Activated naive CD8-positive, alpha-beta T cell treated with anti-CD3 and anti-CD28 coated beads for 36 hours (primary cell): ENCODE data around the gene RAP1B. TPM values are rescaled to one million over a fixed set of nuclear protein-coding genes. Genes with fewer than 3 reads are reported as not detected.
"Not testable (repeated sequence)": the region's sequence is repeated elsewhere in the genome, so short reads cannot be mapped to it uniquely, and the experiment has no call there.

ENCODE experiments used
- DNase-seq: peaks from one replicate; pipeline ENCODE4 v3.0.0; 2021
- H3K27ac Mint-ChIP-seq: one replicate; pipeline ENCODE4 v1.8.0; 2022; ENCODE audit warnings: mild to moderate bottlenecking, moderate library complexity, mixed read lengths
- H3K27me3 Mint-ChIP-seq: one replicate; pipeline ENCODE4 v1.8.0; 2022; ENCODE audit warnings: mild to moderate bottlenecking, mixed read lengths
- H3K36me3 Mint-ChIP-seq: one replicate; pipeline ENCODE4 v1.8.0; 2021; ENCODE audit warnings: mild to moderate bottlenecking, mixed read lengths
- H3K4me1 Mint-ChIP-seq: one replicate; pipeline ENCODE4 v1.8.0; 2021; ENCODE audit warnings: mixed read lengths
- H3K4me3 Mint-ChIP-seq: one replicate; pipeline ENCODE4 v1.8.0; 2022; ENCODE audit warnings: mild to moderate bottlenecking, moderate library complexity, mixed read lengths
- H3K9me3 Mint-ChIP-seq: one replicate; pipeline ENCODE4 v1.8.0; 2022; ENCODE audit warnings: mixed read lengths
- total RNA-seq, 2 experiments: library from RNA; stranded (reverse); gene quantifications; one replicate each; pipeline ENCODE4 v1.2.3, GENCODE V29; 2021

The RAP1B gene
- total RNA-seq, 2 experiments from 2014 or later = 239 to 245 TPM

- peak overlapping the region; percentile 82 for H3K27ac Mint-ChIP-seq
- peak overlapping the region; percentile 49 for H3K4me3 Mint-ChIP-seq
- DNase-seq = peak; percentile 70
- H3K36me3 Mint-ChIP-seq = peaks cover 5% of the 10 kb centered on the region
- H3K4me1 Mint-ChIP-seq = peaks cover 59% of the 10 kb centered on the region
- H3K27me3 Mint-ChIP-seq = no peaks in the 10 kb centered on the region
- H3K9me3 Mint-ChIP-seq = peaks cover 3% of the 10 kb centered on the region
Measured at GRCh38 chr12:68675101-68675842, 64.6 kb downstream of the RAP1B start.

- not testable (repeated sequence) for H3K27me3 Mint-ChIP-seq, DNase-seq, H3K4me3 Mint-ChIP-seq, H3K9me3 Mint-ChIP-seq, H3K36me3 Mint-ChIP-seq
- H3K27ac Mint-ChIP-seq = peak overlapping the region; percentile 81
- peaks cover 57% of the 10 kb centered on the region for H3K4me1 Mint-ChIP-seq
Measured at GRCh38 chr12:68676854-68677253, 66.2 kb downstream of the RAP1B start.

- H3K4me1 Mint-ChIP-seq = peaks cover 36% of the 10 kb centered on the region
- no peaks in the 10 kb centered on the region for H3K9me3 Mint-ChIP-seq
- no peaks in the 10 kb centered on the region for H3K27me3 Mint-ChIP-seq
- H3K36me3 Mint-ChIP-seq = peaks cover 12% of the 10 kb centered on the region
- peak overlapping the region; percentile 95 for H3K27ac Mint-ChIP-seq
- peak overlapping the region; percentile 93 for H3K4me3 Mint-ChIP-seq
- DNase-seq = no peak
Measured at GRCh38 chr12:68686262-68686594, 75.5 kb downstream of the RAP1B start.

- peak within 1 kb of the TSS; percentile 95 for H3K27ac Mint-ChIP-seq
- peaks cover 14% of the 10 kb centered on the region for H3K36me3 Mint-ChIP-seq
- no peaks in the 10 kb centered on the region for H3K27me3 Mint-ChIP-seq
- no peaks in the 10 kb centered on the region for H3K9me3 Mint-ChIP-seq
- peak; percentile 96 for DNase-seq
- H3K4me3 Mint-ChIP-seq = peak within 1 kb of the TSS; percentile 93
- H3K4me1 Mint-ChIP-seq = peaks cover 36% of the 10 kb centered on the region
Measured at GRCh38 chr12:68686595-68687521, 76.2 kb downstream of the RAP1B start, which contains the start of gene NUP107. NUP107 (plus strand) TSS chr12:68686978; CDS start chr12:68687066, 88 bp downstream.

GRCh38 chr12:68695454-68695853, 84.8 kb downstream of the RAP1B start:
- Mint-ChIP-seq H3K4me3 (no peak overlapping the region), H3K4me1 (no peaks in the 10 kb centered on the region), H3K9me3 (no peaks in the 10 kb centered on the region), H3K27me3 (no peaks in the 10 kb centered on the region), H3K27ac (no peak overlapping the region), H3K36me3 (peaks cover 46% of the 10 kb centered on the region)
- DNase-seq = no peak

GRCh38 chr12:68699486-68699885, 88.8 kb downstream of the RAP1B start:
- H3K27ac Mint-ChIP-seq = no peak overlapping the region
- no peaks in the 10 kb centered on the region for H3K4me1 Mint-ChIP-seq
- no peaks in the 10 kb centered on the region for H3K27me3 Mint-ChIP-seq
- DNase-seq = no peak
- no peak overlapping the region for H3K4me3 Mint-ChIP-seq
- peaks cover 39% of the 10 kb centered on the region for H3K36me3 Mint-ChIP-seq
- H3K9me3 Mint-ChIP-seq = no peaks in the 10 kb centered on the region

Other genes starting within 250 kb of the RAP1B start
- 100 to 1,000 TPM; 156 to 158 TPM for gene NUP107, start 76.1 kb downstream of the RAP1B start, total RNA-seq
- gene SLC35E3, start 135.3 kb downstream of the RAP1B start, total RNA-seq = 10 to 100 TPM in 1 of 2 experiments, 1 to 10 TPM in 1; 8.7 to 12.3 TPM
- 100 to 1,000 TPM; 152 to 158 TPM for gene MDM2, start 197.3 kb downstream of the RAP1B start, total RNA-seq